HG03135 (cell line): ENCODE results near the gene ZCCHC2.
A peak's percentile ranks its signal among the peaks of the same experiment; 100 is the strongest.

Experiments
- ATAC-seq: cut with Tn5 transposase; IDR thresholded peaks from one replicate; pipeline ENCODE4 v1.9.1; 2021; ENCODE audit warnings: mild to moderate bottlenecking, moderate library complexity; ENCODE audit not compliant: unreplicated experiment

The ZCCHC2 gene

GRCh38 chr18:62522504-62523254 is at the start of gene ZCCHC2:
Gene ZCCHC2, plus strand, starts transcription at chr18:62523025. Its CDS starts 400 bp downstream, at chr18:62523425.
- ATAC-seq = peak; percentile 71

- no peak for ATAC-seq
Measured at GRCh38 chr18:62479574-62479973, 43.3 kb upstream of the ZCCHC2 start.

- no peak for ATAC-seq
Measured at GRCh38 chr18:62480927-62481326, 41.9 kb upstream of the ZCCHC2 start.

GRCh38 chr18:62484941-62485340 is 37.9 kb upstream of the ZCCHC2 start:
- no peak for ATAC-seq

- no peak for ATAC-seq
Measured at GRCh38 chr18:62485684-62486083, 37.1 kb upstream of the ZCCHC2 start.

- no peak for ATAC-seq
Measured at GRCh38 chr18:62486290-62486964, 36.4 kb upstream of the ZCCHC2 start.

- ATAC-seq = no peak
Measured at GRCh38 chr18:62487161-62487560, 35.7 kb upstream of the ZCCHC2 start.

- no peak for ATAC-seq
Measured at GRCh38 chr18:62490967-62491695, 31.7 kb upstream of the ZCCHC2 start.

GRCh38 chr18:62493033-62493862 is 29.6 kb upstream of the ZCCHC2 start:
- ATAC-seq = no peak

GRCh38 chr18:62494764-62495163 is 28.1 kb upstream of the ZCCHC2 start:
- no peak for ATAC-seq

GRCh38 chr18:62496262-62496661 is 26.6 kb upstream of the ZCCHC2 start:
- no peak for ATAC-seq

- ATAC-seq = no peak
Measured at GRCh38 chr18:62497190-62497772, 25.5 kb upstream of the ZCCHC2 start.

- no peak for ATAC-seq
Measured at GRCh38 chr18:62498616-62499262, 24.1 kb upstream of the ZCCHC2 start.

- no peak for ATAC-seq
Measured at GRCh38 chr18:62499263-62499650, 23.6 kb upstream of the ZCCHC2 start.

- ATAC-seq = no peak
Measured at GRCh38 chr18:62500174-62500573, 22.7 kb upstream of the ZCCHC2 start.

- ATAC-seq = no peak
Measured at GRCh38 chr18:62500966-62501591, 21.7 kb upstream of the ZCCHC2 start.

GRCh38 chr18:62505669-62506494 is 16.9 kb upstream of the ZCCHC2 start:
- ATAC-seq = peak; percentile 86

GRCh38 chr18:62506495-62507143 is 16.2 kb upstream of the ZCCHC2 start:
- peak; percentile 11 for ATAC-seq
